Adipocyte (in vitro differentiated cells): Measurements from ENCODE around the gene MDFIC2.
"Not testable (repeated sequence)": the region's sequence is repeated elsewhere in the genome, so short reads cannot be mapped to it uniquely, and the experiment has no call there.

Experiments
- DNase-seq: peaks from one replicate; pipeline ENCODE4 v3.0.0-alpha.2; 2015; ENCODE audit warnings: low read depth
- H3K27me3 ChIP-seq: replicated peaks from 2 replicates; pipeline ENCODE4 v1.7.0; 2013; ENCODE audit warnings: mild to moderate bottlenecking, low read length, moderate library complexity; ENCODE audit not compliant: control insufficient read depth, insufficient read depth
- H3K36me3 ChIP-seq: 2 replicates; pipeline ENCODE4 v1.7.0; 2013; ENCODE audit warnings: low read length, mild to moderate bottlenecking, moderate library complexity; ENCODE audit not compliant: control insufficient read depth, insufficient read depth, severe bottlenecking
- H3K4me1 ChIP-seq: 2 replicates; pipeline ENCODE4 v1.7.0; 2013; ENCODE audit warnings: mild to moderate bottlenecking, low read length, moderate library complexity; ENCODE audit not compliant: control insufficient read depth, insufficient read depth
- H3K4me3 ChIP-seq: 2 replicates; pipeline ENCODE4 v1.7.0; 2013; ENCODE audit warnings: mild to moderate bottlenecking, low read length, moderate library complexity
- H3K9ac ChIP-seq: 2 replicates; pipeline ENCODE4 v1.7.0; 2013; ENCODE audit warnings: mild to moderate bottlenecking, low read length, moderate library complexity
- H3K9me3 ChIP-seq: 2 replicates; pipeline ENCODE4 v1.7.0; 2013; ENCODE audit warnings: mild to moderate bottlenecking, low read length, moderate library complexity; ENCODE audit not compliant: control insufficient read depth

The MDFIC2 gene

DNA sequence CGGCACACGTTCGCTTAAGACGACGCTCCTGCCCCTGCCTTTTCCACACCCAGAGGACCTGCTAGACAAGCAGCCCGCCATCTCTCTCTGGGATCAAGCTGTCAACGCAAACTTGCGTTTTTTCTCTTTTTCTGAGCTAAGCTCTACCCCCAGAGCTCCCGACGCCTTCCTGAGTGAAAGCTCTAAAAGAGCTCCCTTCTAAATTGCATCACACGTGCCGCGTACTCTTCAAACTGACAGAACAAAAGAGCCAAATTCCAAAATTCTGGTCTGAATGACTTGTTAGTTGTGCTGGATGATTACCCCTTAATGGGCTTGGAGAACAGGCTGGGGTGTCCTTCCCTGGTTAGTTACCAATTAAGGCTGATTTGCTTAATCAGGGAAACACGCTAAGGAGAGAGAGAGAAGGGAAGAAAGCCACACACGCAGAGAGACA lies 81.2 kb downstream of the MDFIC2 start:
- no peak for DNase-seq
- Histone ChIP-seq H3K9me3 (no peaks in the 10 kb centered on the region), H3K4me1 (no peaks in the 10 kb centered on the region), H3K27me3 (no peaks in the 10 kb centered on the region), H3K4me3 (no peak overlapping the region), H3K36me3 (no peaks in the 10 kb centered on the region), H3K9ac (no peak overlapping the region)

DNA sequence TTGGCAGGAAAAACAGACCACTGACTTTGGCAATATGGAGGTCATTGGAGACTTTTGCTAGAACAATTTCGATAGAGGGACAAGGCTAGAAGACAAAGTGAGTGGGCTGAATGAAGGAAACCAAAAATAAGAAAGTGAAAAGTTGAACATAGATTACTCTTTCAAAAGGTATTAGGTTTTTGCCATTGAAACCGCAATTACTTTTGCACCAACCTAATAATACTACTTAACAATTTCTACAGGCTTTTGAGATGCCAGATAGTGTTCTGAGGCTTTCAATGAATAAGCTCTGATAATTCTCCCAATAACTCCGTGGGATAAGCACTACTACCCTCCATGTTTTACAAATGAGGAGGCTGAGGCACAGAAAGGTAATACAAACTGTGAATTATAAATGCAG lies 85.0 kb downstream of the MDFIC2 start:
- no peak overlapping the region for H3K4me3 ChIP-seq
- H3K9ac ChIP-seq = no peak overlapping the region
- DNase-seq = no peak
- H3K4me1 ChIP-seq = no peaks in the 10 kb centered on the region
- H3K27me3 ChIP-seq = peaks cover 2% of the 10 kb centered on the region
- no peaks in the 10 kb centered on the region for H3K36me3 ChIP-seq
- H3K9me3 ChIP-seq = no peaks in the 10 kb centered on the region

DNA sequence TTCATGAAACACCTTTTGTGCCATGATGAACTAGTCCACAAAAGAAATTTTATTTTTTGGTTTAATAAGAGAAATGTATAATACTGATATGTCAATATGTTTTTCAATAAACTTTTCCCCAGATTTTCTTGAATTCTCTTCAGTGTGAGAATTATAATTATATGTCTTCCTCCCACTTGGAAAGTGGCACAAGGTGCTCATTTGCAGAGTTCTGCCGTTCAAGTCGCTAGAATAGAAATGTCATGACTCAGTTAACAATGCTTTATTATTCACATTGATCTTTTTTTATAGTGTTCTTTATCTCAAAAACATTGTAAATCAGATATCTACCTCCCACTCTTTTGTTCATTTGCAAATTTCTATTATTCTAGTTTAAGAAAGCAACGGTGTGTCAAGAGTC lies 87.3 kb downstream of the MDFIC2 start:
- no peak for DNase-seq
- H3K4me1 ChIP-seq = no peaks in the 10 kb centered on the region
- H3K27me3 ChIP-seq = peaks cover 2% of the 10 kb centered on the region
- no peaks in the 10 kb centered on the region for H3K9me3 ChIP-seq
- no peaks in the 10 kb centered on the region for H3K36me3 ChIP-seq
- H3K4me3 ChIP-seq = no peak overlapping the region
- no peak overlapping the region for H3K9ac ChIP-seq

DNA sequence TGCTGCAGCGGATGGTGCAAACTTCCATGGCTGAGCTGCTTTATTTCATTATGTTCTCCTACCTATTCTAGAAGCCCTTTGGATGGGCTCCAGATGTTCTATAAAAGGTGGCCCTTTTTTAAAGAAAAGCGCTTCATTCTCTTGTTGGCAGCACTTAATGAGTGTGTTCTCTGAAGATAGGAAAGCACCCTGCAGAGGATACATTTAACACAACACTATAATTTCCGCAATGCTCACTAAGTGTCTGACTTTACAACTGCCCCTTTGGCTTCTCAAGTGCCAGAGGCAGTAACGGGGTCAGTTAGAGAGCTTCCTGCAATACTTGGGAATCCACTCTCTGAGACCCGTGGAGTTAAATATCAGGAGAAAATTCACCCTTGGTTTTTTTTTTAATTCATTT lies 88.1 kb downstream of the MDFIC2 start:
- Histone ChIP-seq H3K9ac (no peak overlapping the region), H3K4me3 (no peak overlapping the region), H3K9me3 (no peaks in the 10 kb centered on the region), H3K4me1 (no peaks in the 10 kb centered on the region), H3K36me3 (no peaks in the 10 kb centered on the region), H3K27me3 (peaks cover 2% of the 10 kb centered on the region)
- no peak for DNase-seq

DNA sequence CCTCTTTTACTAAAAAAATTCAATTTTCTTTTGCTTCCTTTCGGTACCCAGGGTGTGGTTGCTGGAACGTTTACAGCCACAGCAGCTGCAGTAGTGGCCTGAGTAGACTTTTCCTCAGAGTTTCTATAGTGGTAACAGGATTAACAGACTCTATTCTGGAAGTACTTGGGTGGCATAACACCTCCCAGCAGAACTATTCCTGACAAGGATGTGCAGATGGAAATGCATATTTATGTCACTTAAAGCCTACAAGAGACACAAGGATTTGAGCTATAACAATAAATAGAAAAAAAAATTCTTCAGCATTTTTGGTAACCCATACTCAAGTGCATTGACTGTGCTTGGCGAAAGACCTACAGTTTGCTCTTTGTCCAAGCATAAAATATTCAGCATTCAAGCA lies 94.0 kb downstream of the MDFIC2 start:
- no peak overlapping the region for H3K4me3 ChIP-seq
- H3K4me1 ChIP-seq = no peaks in the 10 kb centered on the region
- H3K9ac ChIP-seq = no peak overlapping the region
- no peaks in the 10 kb centered on the region for H3K9me3 ChIP-seq
- no peak for DNase-seq
- H3K36me3 ChIP-seq = no peaks in the 10 kb centered on the region
- peaks cover 2% of the 10 kb centered on the region for H3K27me3 ChIP-seq

DNA sequence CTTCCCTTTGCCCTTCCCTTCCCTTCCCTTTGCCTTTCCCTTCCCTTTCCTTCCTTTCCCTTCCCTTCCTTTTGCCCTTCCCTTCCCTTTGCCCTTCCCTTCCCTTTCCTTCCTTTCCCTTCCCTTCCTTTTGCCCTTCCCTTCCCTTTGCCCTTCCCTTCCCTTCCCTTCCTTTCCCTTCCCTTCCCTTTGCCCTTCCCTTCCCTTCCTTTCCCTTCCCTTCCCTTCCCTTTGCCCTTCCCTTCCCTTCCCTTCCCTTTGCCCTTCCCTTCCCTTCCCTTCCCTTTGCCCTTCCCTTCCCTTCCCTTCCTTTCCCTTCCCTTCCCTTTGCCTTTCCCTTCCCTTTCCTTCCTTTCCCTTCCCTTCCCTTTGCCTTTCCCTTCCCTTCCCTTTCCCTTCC lies 101.2 kb downstream of the MDFIC2 start:
- H3K9me3 ChIP-seq, H3K9ac ChIP-seq, H3K36me3 ChIP-seq, H3K27me3 ChIP-seq, H3K4me3 ChIP-seq, DNase-seq, H3K4me1 ChIP-seq: not testable (repeated sequence)

DNA sequence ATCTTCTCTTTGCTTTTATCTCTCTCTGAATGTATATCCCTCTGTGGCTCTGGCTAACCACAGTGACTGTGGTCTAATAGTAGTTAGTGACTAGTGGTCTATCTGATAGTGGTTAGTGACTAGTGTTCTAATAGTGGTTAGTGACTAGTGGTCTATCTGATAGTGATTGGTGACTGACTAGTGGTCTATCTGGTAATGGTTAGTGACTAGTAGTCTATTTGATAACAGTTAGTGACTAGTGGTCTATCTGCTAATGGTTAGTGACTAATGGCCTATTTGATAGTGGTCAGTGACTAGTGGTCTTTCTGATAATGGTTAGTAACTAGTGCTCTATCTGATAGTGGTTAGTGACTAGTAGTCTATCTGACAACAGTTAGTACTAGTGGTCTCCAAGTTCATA lies 110.5 kb downstream of the MDFIC2 start:
- Histone ChIP-seq H3K9ac (no peak overlapping the region), H3K36me3 (no peaks in the 10 kb centered on the region), H3K27me3 (peaks cover 5% of the 10 kb centered on the region), H3K9me3 (no peaks in the 10 kb centered on the region), H3K4me1 (no peaks in the 10 kb centered on the region), H3K4me3 (no peak overlapping the region)
- DNase-seq = no peak

DNA sequence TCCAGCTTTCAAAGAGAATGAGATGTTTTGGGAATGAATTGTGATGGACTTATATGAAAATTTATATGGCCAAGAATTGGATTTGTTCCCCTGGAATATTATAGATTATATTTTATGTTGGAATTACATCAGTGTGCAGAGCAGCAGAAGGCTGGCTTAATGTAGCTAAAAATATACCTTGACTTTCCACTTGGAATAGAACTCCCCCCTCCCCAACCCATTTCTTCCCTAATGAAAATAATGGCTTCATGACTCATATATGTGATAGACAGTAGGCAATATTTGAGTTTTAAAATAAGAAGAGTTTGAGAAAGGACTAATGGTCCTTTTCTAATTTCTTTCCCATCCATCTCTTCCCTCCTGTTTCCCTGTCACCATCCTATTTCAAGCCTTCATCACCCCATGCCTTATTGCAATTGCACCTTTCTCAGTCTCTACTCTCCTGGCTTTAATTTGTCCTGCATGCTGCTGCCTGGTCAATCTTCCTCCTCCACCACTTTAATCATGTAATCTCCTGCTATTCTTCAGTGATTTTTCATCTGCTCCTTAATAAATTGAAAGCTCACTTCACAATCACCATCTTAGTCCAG lies 122.5 kb downstream of the MDFIC2 start:
- H3K4me1 ChIP-seq = peaks cover 5% of the 10 kb centered on the region
- H3K9ac ChIP-seq = no peak overlapping the region
- no peak overlapping the region for H3K4me3 ChIP-seq
- no peaks in the 10 kb centered on the region for H3K36me3 ChIP-seq
- H3K27me3 ChIP-seq = no peaks in the 10 kb centered on the region
- no peak for DNase-seq
- H3K9me3 ChIP-seq = no peaks in the 10 kb centered on the region

DNA sequence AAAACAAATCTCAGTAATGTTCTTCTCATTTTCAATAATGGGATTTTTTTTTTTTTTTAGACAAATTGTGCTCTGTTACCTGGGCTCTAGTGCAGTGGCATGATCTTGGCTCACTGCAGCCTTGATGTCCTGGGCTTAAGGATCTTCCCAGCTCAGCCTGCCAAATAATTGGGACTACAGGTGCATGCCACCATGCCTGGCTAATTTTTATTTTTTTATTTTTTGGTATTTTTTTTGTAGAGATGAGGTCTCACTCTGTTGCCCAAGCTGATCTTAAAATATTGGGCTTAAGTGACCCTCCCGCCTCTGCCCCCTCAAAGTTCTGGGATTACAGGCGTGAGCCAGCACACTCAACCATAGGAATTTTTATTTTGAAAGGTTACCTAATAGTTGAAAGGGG lies 126.2 kb downstream of the MDFIC2 start:
- Histone ChIP-seq H3K9me3 (no peaks in the 10 kb centered on the region), H3K9ac (no peak overlapping the region), H3K4me3 (no peak overlapping the region), H3K27me3 (peaks cover 12% of the 10 kb centered on the region), H3K36me3 (no peaks in the 10 kb centered on the region), H3K4me1 (no peaks in the 10 kb centered on the region)
- no peak for DNase-seq

DNA sequence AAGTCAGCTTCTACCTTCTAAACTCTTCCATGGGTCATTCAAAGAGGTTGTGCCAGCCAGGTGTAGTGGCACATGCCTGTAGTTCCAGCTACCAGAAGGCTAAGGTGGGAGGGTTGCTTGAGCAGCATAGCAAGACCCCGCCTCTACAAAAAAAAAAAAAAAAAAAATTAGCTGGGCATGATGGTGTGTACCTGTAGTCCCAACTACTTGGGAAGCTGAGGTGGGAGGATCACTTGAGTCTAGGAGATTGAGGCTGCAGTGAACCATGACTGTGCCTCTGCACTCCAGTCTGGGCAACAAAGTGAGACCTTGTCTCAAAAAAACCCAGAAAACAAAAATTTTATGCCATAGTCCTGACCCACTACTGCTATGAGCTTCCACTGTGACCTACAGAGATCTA lies 126.8 kb downstream of the MDFIC2 start:
- Histone ChIP-seq H3K9ac (no peak overlapping the region), H3K36me3 (no peaks in the 10 kb centered on the region)
- DNase-seq = no peak

DNA sequence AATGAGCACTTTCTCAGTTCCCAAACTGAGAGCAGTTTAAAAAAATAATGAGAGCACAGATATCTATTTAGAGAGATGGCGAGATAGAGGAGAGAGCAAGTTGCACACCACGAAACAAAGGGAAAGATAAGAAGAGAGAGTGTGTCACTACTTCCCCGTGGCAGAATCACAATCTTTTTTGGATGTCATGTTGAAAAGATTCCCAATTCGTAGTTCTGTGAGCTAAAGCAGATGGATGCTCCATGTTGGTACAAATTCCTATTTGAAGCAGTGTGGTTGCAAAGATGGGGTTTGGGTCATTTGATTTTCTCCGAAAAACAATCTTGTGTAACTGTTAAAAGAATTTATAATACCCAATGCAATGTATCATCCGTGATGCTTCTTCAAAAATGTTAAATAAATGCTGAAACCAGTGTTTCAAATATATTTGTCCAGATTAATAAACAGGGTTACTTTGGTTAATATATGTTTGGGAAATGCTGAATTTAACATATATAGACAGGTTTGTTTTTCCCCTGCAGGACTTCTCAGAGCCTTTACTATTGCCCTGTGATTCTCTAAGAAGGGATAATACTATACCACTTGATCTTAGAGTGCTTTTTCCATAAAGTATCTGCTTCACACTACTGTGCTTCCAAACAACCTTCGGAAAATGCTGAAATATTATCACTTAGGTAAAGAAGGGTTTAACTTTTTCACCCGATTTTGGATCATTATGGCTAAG lies 128.5 kb downstream of the MDFIC2 start:
- H3K36me3 ChIP-seq = no peaks in the 10 kb centered on the region
- H3K4me1 ChIP-seq = peaks cover 6% of the 10 kb centered on the region
- DNase-seq = no peak
- H3K27me3 ChIP-seq = peaks cover 12% of the 10 kb centered on the region
- H3K4me3 ChIP-seq = no peak overlapping the region
- no peaks in the 10 kb centered on the region for H3K9me3 ChIP-seq
- H3K9ac ChIP-seq = no peak overlapping the region

More for the DNA sequence above, 126.8 kb downstream of the MDFIC2 start:
- H3K4me1 ChIP-seq = no peaks in the 10 kb centered on the region
- H3K4me3 ChIP-seq = no peak overlapping the region
- H3K9me3 ChIP-seq = no peaks in the 10 kb centered on the region
- peaks cover 12% of the 10 kb centered on the region for H3K27me3 ChIP-seq

DNA sequence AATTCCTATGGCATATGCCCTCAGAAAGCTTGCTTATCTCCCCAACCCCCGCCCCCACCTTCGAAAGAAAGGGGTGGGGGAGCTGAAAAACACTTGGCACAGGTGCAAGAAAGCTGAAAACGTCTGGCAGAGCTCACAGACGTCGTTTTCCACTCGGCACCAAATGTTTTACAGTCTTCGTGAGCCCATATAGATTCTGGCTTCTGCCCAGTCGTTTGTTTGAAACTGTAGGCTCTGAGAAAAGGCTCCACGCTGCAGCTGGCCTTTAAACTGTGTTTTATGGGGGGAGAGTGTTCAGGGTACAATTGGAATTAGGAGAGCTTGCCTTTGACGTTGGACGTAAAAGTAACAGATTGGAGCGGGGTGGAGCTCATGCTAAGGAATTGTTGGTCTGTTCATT lies 130.3 kb downstream of the MDFIC2 start:
- H3K4me3 ChIP-seq = no peak overlapping the region
- H3K9me3 ChIP-seq = no peaks in the 10 kb centered on the region
- peaks cover 12% of the 10 kb centered on the region for H3K27me3 ChIP-seq
- H3K36me3 ChIP-seq = no peaks in the 10 kb centered on the region
- no peak for DNase-seq
- peaks cover 6% of the 10 kb centered on the region for H3K4me1 ChIP-seq
- H3K9ac ChIP-seq = no peak overlapping the region
